Keratinocyte (primary cell): Measurements from ENCODE around the gene PHLPP1.

ENCODE experiments used
- CTCF ChIP-seq, 3 experiments: IDR thresholded peaks in 1 of 3; conservative IDR thresholded peaks in 1 of 3; optimal IDR thresholded peaks in 1 of 3; 2 replicates in 2 of 3; 3 replicates in 1 of 3; pipeline versions ENCODE3 to v1.5.1; 2011; ENCODE audit warnings: low read length in 3 of 3, mild to moderate bottlenecking in 3 of 3, moderate library complexity in 2 of 3, control low read depth in 1 of 3, inconsistent platforms in 1 of 3; ENCODE audit not compliant: insufficient read depth in 2 of 3; ENCODE audit errors: extremely low read depth in 1 of 3
- EZH2 ChIP-seq: IDR thresholded peaks from one replicate; pipeline ENCODE4 v1.6.1; 2012; ENCODE audit warnings: inconsistent platforms, mild to moderate bottlenecking, low read length, moderate library complexity

- TF ChIP-seq CTCF (optimal IDR thresholded peaks at IDR 0.05 in 1 of 3, IDR thresholded peaks at IDR 0.05 in 1 of 3, conservative IDR thresholded peaks at IDR 0.05 in 1 of 3; ENCODE audit: extremely low read depth in 1 of 3, insufficient read depth in 2 of 3, low read length in 3 of 3), result no peak
- no peak for TF ChIP-seq EZH2
These were observed 277.6 kb downstream of the PHLPP1 start for GRCh38 chr18:62992877-62993365.
